SK-N-SH (cell line): Measurements from ENCODE around the gene FMNL2. TPM values are rescaled to one million over a fixed set of nuclear protein-coding genes. Genes with fewer than 3 reads are reported as not detected.
A peak's percentile ranks its signal among the peaks of the same experiment; 100 is the strongest.

Experiments
- CTCF ChIA-PET: fragments of 300-600, 350-600 bp; formaldehyde crosslinking; extraction: SDS; loops from one replicate; lab custom pipeline; 2021; lab: Yijun Ruan, JAX
- POLR2A ChIA-PET: fragments of 350-600 bp; sonication (Branson Sonifier 250); formaldehyde crosslinking; extraction: SDS; loops from one replicate; lab custom pipeline; 2020; ENCODE audit warnings: antibody characterized with exemption, inconsistent platforms; lab: Yijun Ruan, JAX
- DNase-seq: peaks from one replicate; pipeline ENCODE4 v3.0.0; 2012
- H2AFZ ChIP-seq: fragments of 200-600 bp; sonication (generic); 2 replicates; pipeline ENCODE4 v1.8.1; 2016; ENCODE audit warnings: antibody characterized with exemption, mild to moderate bottlenecking, low read depth
- H3F3A ChIP-seq: fragments of 200-600 bp; sonication (generic); replicated peaks from 2 replicates; pipeline ENCODE3; 2016; ENCODE audit warnings: antibody characterized with exemption, mild to moderate bottlenecking; ENCODE audit not compliant: insufficient read depth
- H3K27ac ChIP-seq, 2 experiments: fragments of 200-500 bp in 1 of 2; fragments of 200-600 bp in 1 of 2; sonication (Bioruptor generic) in 1 of 2; sonication (generic), shearing (Covaris generic) in 1 of 2; 2 replicates each; pipeline versions ENCODE4 v1.5.1 to v1.6.1; 2014 to 2016; ENCODE audit warnings: low read depth in 2 of 2, inconsistent platforms in 1 of 2, low read length in 1 of 2, mild to moderate bottlenecking in 1 of 2, mixed read lengths in 1 of 2
- H3K27me3 ChIP-seq: fragments of 200-600 bp; sonication (generic), shearing (Covaris generic); 2 replicates; pipeline ENCODE4 v1.6.1; 2016; ENCODE audit warnings: mixed run types; ENCODE audit not compliant: insufficient read depth
- H3K36me3 ChIP-seq, 2 experiments: fragments of 200-500 bp in 1 of 2; fragments of 200-600 bp in 1 of 2; sonication (Bioruptor generic) in 1 of 2; sonication (generic) in 1 of 2; replicated peaks in 1 of 2; 2 replicates each; pipeline versions ENCODE3 to v1.5.1; 2014 to 2016; ENCODE audit warnings: low read length in 1 of 2, mild to moderate bottlenecking in 1 of 2; ENCODE audit not compliant: insufficient read depth in 2 of 2, control insufficient read depth in 1 of 2
- H3K4me1 ChIP-seq, 2 experiments: fragments of 200-500 bp in 1 of 2; fragments of 200-600 bp in 1 of 2; sonication (Bioruptor generic) in 1 of 2; sonication (generic), shearing (Covaris generic) in 1 of 2; 2 replicates each; pipeline versions ENCODE4 v1.5.1 to v1.6.1; 2014 to 2016; ENCODE audit warnings: low read depth in 1 of 2, low read length in 1 of 2, mixed run types in 1 of 2; ENCODE audit not compliant: insufficient read depth in 2 of 2, control insufficient read depth in 1 of 2
- H3K4me2 ChIP-seq: fragments of 200-600 bp; sonication (generic), shearing (Covaris generic); 2 replicates; pipeline ENCODE4 v1.6.1; 2017; ENCODE audit warnings: mixed run types
- H3K4me3 ChIP-seq, 2 experiments: fragments of 200-500 bp in 1 of 2; fragments of 200-600 bp in 1 of 2; sonication (Bioruptor generic) in 1 of 2; sonication (generic), shearing (Covaris generic) in 1 of 2; 2 replicates each; pipeline versions ENCODE4 v1.5.1 to v1.8.1; 2014 to 2016; ENCODE audit warnings: low read depth in 2 of 2, inconsistent platforms in 1 of 2, low read length in 1 of 2, mild to moderate bottlenecking in 1 of 2, mixed read lengths in 1 of 2, moderate library complexity in 1 of 2
- H3K79me2 ChIP-seq: fragments of 200-600 bp; sonication (generic); 2 replicates; pipeline ENCODE4 v1.8.1; 2017; ENCODE audit warnings: mild to moderate bottlenecking; ENCODE audit not compliant: insufficient read depth
- H3K9ac ChIP-seq: fragments of 200-600 bp; sonication (generic); 2 replicates; pipeline ENCODE4 v1.6.1; 2017; ENCODE audit warnings: mixed run types
- H3K9me2 ChIP-seq: fragments of 200-600 bp; sonication (generic); 2 replicates; pipeline ENCODE4 v1.6.1; 2017; ENCODE audit warnings: mixed run types
- H3K9me3 ChIP-seq: fragments of 200-600 bp; sonication (generic); 2 replicates; pipeline ENCODE4 v1.6.1; 2017; ENCODE audit warnings: mixed run types, mild to moderate bottlenecking, moderate library complexity
- H4K20me1 ChIP-seq: fragments of 200-600 bp; sonication (generic); 2 replicates; pipeline ENCODE4 v1.6.1; 2017; ENCODE audit warnings: mild to moderate bottlenecking, mixed run types; ENCODE audit not compliant: insufficient read depth
- CHD2 ChIP-seq: fragments of 150-350 bp; IDR thresholded peaks from 2 replicates; pipeline ENCODE4 v1.6.1; 2018; ENCODE audit warnings: low read length; ENCODE audit not compliant: partially characterized antibody
- EZH2phosphoT487 ChIP-seq: fragments of 200-600 bp; sonication (generic); IDR thresholded peaks from 2 replicates; pipeline ENCODE4 v1.6.1; 2017; ENCODE audit warnings: low read depth, mixed run types, mild to moderate bottlenecking, antibody characterized with exemption, moderate library complexity, borderline replicate concordance
- FOSL2 ChIP-seq: IDR thresholded peaks from 2 replicates; pipeline ENCODE4 v1.4.0; 2012; ENCODE audit warnings: low read depth, mild to moderate bottlenecking, moderate library complexity, borderline replicate concordance
- GATA2 ChIP-seq: sonication (generic); formaldehyde crosslinking; IDR thresholded peaks from 2 replicates; pipeline ENCODE4 v1.5.0; 2020; ENCODE audit warnings: mild to moderate bottlenecking, missing genetic modification reagents
- MEF2A ChIP-seq: IDR thresholded peaks from 2 replicates; pipeline ENCODE4 v1.4.0; 2012; ENCODE audit warnings: low read depth, borderline replicate concordance
- RAD21 ChIP-seq: IDR thresholded peaks from 2 replicates; pipeline ENCODE4 v1.6.1; 2012; ENCODE audit warnings: mild to moderate bottlenecking, low read length
- RCOR1 ChIP-seq: fragments of 150-350 bp; IDR thresholded peaks from 2 replicates; pipeline ENCODE4 v1.6.1; 2017; ENCODE audit warnings: antibody characterized with exemption, low read length
- RFX5 ChIP-seq: IDR thresholded peaks from 2 replicates; pipeline ENCODE4 v1.6.1; 2012; ENCODE audit warnings: mild to moderate bottlenecking, improper control_type of control experiment, low read length
- SMC3 ChIP-seq: IDR thresholded peaks from 2 replicates; pipeline ENCODE4 v1.6.1; 2012; ENCODE audit warnings: low read depth, low read length, improper control_type of control experiment
- TAF1 ChIP-seq: IDR thresholded peaks from 2 replicates; pipeline ENCODE4 v1.6.1; 2012; ENCODE audit warnings: low read depth, mild to moderate bottlenecking, low read length, moderate library complexity, borderline replicate concordance
- TCF12 ChIP-seq: IDR thresholded peaks from 2 replicates; pipeline ENCODE4 v1.4.0; 2012
- TEAD4 ChIP-seq: IDR thresholded peaks from 2 replicates; pipeline ENCODE4 v1.4.0; 2012; ENCODE audit warnings: mild to moderate bottlenecking, borderline replicate concordance; ENCODE audit not compliant: insufficient read depth
- WGBS: methylation state at CpG from one replicate; pipeline ENCODE4 v1.1.6; 2017; ENCODE audit warnings: low lambda C conversion rate; 5-methylcytosine and 5-hydroxymethylcytosine counted together
- polyA plus RNA-seq, 3 experiments: library from polyadenylated mRNA; depleted of rRNA; stranded (reverse); fragments of >200 nt; gene quantifications; 2 replicates each; pipeline ENCODE4 v1.2.3, GENCODE V29; 2012
- TF ChIP-seq, protein P1 (sequence below): fragments of 200-600 bp; sonication (generic); IDR thresholded peaks from 2 replicates; pipeline ENCODE4 v1.6.1; 2017; ENCODE audit warnings: antibody characterized with exemption, mild to moderate bottlenecking, moderate library complexity
- TF ChIP-seq, protein P2 (sequence below): IDR thresholded peaks from 2 replicates; pipeline ENCODE4 v1.4.0; 2012; ENCODE audit warnings: low read depth, borderline replicate concordance
- TF ChIP-seq, protein P3 (sequence below): IDR thresholded peaks from 2 replicates; pipeline ENCODE4 v1.4.0; 2012; ENCODE audit warnings: low read depth, borderline replicate concordance

FMNL2 gene
- polyA plus RNA-seq, 1 of the 3 experiments (the other 2 are of a cell fraction) = 14.5 TPM

DNA sequence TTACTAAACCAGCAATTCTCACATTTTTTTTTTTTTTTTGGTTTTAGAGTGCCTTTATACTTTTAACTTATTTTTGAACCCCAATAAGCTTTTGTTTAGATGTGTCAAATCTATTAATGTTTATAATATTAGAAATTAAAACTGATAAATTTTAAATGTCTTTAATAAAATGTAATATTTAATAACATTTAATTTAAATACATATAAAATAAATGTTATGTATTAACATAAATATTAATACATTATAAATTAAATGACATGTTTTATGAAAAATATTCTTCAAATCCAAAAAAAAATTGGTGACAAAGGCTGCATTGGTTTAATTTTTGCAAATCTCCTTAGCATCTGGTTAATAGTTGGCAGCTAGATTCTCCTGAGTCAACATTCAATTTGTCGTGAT, 218.5 kb downstream of the FMNL2 start:
- POLR2A ChIA-PET = no interaction called here
- no peak for DNase-seq
- Histone ChIP-seq H3K36me3 (no peaks in the 10 kb centered on the region), H4K20me1 (no peaks in the 10 kb centered on the region), H3K4me2 (no peak overlapping the region)
- TF ChIP-seq RCOR1 = no peak
- TF ChIP-seq, protein P1, sequence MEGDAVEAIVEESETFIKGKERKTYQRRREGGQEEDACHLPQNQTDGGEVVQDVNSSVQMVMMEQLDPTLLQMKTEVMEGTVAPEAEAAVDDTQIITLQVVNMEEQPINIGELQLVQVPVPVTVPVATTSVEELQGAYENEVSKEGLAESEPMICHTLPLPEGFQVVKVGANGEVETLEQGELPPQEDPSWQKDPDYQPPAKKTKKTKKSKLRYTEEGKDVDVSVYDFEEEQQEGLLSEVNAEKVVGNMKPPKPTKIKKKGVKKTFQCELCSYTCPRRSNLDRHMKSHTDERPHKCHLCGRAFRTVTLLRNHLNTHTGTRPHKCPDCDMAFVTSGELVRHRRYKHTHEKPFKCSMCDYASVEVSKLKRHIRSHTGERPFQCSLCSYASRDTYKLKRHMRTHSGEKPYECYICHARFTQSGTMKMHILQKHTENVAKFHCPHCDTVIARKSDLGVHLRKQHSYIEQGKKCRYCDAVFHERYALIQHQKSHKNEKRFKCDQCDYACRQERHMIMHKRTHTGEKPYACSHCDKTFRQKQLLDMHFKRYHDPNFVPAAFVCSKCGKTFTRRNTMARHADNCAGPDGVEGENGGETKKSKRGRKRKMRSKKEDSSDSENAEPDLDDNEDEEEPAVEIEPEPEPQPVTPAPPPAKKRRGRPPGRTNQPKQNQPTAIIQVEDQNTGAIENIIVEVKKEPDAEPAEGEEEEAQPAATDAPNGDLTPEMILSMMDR = no peak
- no peak for TF ChIP-seq TCF12
- TF ChIP-seq, all 33 proteins: peak for 0
- 97% methylated on average over 1 of the region's 1 CpG for WGBS
- CTCF ChIA-PET = interaction anchor here (0.6 to 1.4 kb wide), 3 partner anchors 36 to 82 kb away, joined by 3 to 4 read pairs (median 4); no protein-coding TSS in a partner anchor
- no peak overlapping the region for H3K9ac ChIP-seq
- no peak overlapping the region for H2AFZ ChIP-seq
- peaks cover 4% of the 10 kb centered on the region for H3F3A ChIP-seq
- H3K79me2 ChIP-seq = no peaks in the 10 kb centered on the region
- H3K4me1 ChIP-seq = peaks cover 0 to 11% of the 10 kb centered on the region in 2 experiments
- no peaks in the 10 kb centered on the region for H3K9me2 ChIP-seq
- H3K27me3 ChIP-seq = no peaks in the 10 kb centered on the region
- no peak overlapping the region for H3K27ac ChIP-seq
- H3K4me3 ChIP-seq = no peak overlapping the region
- H3K9me3 ChIP-seq = no peaks in the 10 kb centered on the region

DNA sequence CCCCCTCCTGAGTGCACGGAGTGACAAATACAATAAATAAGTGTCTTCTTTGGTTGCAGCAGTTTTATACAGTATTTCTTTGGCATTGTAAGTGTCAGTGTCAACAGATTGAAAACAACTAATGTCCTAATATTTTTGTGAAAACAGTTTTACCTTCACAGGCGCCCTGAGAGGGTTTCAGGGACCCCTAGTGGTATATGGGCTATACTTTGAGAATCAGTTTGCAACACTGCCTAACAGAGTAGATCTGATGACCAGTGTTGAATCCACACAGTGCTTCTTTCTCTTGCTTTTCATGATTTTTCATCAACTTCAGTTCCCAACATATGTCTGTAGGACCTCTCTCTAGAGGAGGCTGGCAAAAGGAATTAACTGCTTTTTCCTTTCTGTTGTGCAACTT, 220.1 kb downstream of the FMNL2 start:
- Histone ChIP-seq H4K20me1 (no peaks in the 10 kb centered on the region), H3K9me2 (no peaks in the 10 kb centered on the region), H3K9ac (no peak overlapping the region), H3K4me3 (no peak overlapping the region), H3K4me1 (peaks cover 2 to 16% of the 10 kb centered on the region in 2 experiments), H3K4me2 (no peak overlapping the region), H3K27me3 (no peaks in the 10 kb centered on the region), H2AFZ (no peak overlapping the region), H3K27ac (no peak overlapping the region), H3F3A (peaks cover under 1% of the 10 kb centered on the region), H3K9me3 (no peaks in the 10 kb centered on the region), H3K79me2 (no peaks in the 10 kb centered on the region), H3K36me3 (no peaks in the 10 kb centered on the region)
- TF ChIP-seq TCF12 (no peak), MEF2A (no peak), TAF1 (no peak), RFX5 (no peak), CHD2 (no peak), EZH2phosphoT487 (no peak), RAD21 (peak; percentile 66), SMC3 (peak; percentile 34), GATA2 (no peak), FOSL2 (no peak), RCOR1 (no peak), TEAD4 (no peak)
- TF ChIP-seq, protein P1 = peak; percentile 43
- TF ChIP-seq, protein P2, sequence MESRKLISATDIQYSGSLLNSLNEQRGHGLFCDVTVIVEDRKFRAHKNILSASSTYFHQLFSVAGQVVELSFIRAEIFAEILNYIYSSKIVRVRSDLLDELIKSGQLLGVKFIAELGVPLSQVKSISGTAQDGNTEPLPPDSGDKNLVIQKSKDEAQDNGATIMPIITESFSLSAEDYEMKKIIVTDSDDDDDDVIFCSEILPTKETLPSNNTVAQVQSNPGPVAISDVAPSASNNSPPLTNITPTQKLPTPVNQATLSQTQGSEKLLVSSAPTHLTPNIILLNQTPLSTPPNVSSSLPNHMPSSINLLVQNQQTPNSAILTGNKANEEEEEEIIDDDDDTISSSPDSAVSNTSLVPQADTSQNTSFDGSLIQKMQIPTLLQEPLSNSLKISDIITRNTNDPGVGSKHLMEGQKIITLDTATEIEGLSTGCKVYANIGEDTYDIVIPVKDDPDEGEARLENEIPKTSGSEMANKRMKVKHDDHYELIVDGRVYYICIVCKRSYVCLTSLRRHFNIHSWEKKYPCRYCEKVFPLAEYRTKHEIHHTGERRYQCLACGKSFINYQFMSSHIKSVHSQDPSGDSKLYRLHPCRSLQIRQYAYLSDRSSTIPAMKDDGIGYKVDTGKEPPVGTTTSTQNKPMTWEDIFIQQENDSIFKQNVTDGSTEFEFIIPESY = no peak
- TF ChIP-seq, protein P3, sequence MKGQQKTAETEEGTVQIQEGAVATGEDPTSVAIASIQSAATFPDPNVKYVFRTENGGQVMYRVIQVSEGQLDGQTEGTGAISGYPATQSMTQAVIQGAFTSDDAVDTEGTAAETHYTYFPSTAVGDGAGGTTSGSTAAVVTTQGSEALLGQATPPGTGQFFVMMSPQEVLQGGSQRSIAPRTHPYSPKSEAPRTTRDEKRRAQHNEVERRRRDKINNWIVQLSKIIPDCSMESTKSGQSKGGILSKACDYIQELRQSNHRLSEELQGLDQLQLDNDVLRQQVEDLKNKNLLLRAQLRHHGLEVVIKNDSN = no peak
- DNase-seq = no peak
- ChIA-PET CTCF (interaction anchor here (0.6 to 2.4 kb wide), 11 partner anchors 8 to 365 kb away, joined by 3 to 10 read pairs (median 3); no protein-coding TSS in a partner anchor), POLR2A (no interaction called here)
- 98% methylated on average over 2 of the region's 2 CpGs for WGBS
